Esophagus squamous epithelium (tissue), 4 donors: ENCODE data around the gene GALNT15.

ENCODE experiments used
- CTCF ChIP-seq, 6 experiments: fragments of 450-650 bp in 4 of 6; fragments of 200-600 bp in 2 of 6; sonication (generic) in 2 of 6; IDR thresholded peaks; one replicate each; pipeline ENCODE4 v1.5.1; 2016 to 2019; ENCODE audit warnings: antibody characterized with exemption in 6 of 6, mild to moderate bottlenecking in 4 of 6, moderate library complexity in 4 of 6
- POLR2A ChIP-seq, 4 donors: fragments of 450-650 bp; IDR thresholded peaks; one replicate each; pipeline ENCODE4 v1.6.1; 2017; ENCODE audit warnings: antibody characterized with exemption in 4 of 4, mild to moderate bottlenecking in 4 of 4, moderate library complexity in 3 of 4

GRCh38 chr3:16191591-16191990 is 17.1 kb downstream of the GALNT15 start:
- TF ChIP-seq CTCF (IDR thresholded peaks at IDR 0.05) = no peak
- TF ChIP-seq POLR2A (IDR thresholded peaks at IDR 0.05) = no peak
